Ureter (tissue), 1 donor: ENCODE results near the gene TRIM29. TPM values are rescaled to one million over a fixed set of nuclear protein-coding genes. Genes with fewer than 3 reads are reported as not detected.
"Not testable (repeated sequence)": the region's sequence is repeated elsewhere in the genome, so short reads cannot be mapped to it uniquely, and the experiment has no call there.

ENCODE experiments used
- DNase-seq: peaks from one replicate; pipeline ENCODE4 v3.0.0-alpha.2; 2020; ENCODE audit warnings: low spot score
- total RNA-seq: library from RNA; stranded (reverse); gene quantifications from one replicate; pipeline ENCODE4 v1.2.4, GENCODE V29; 2023
- donor health status: DM: yes; HTN: yes; CAD: no.

TRIM29 gene, protein sequence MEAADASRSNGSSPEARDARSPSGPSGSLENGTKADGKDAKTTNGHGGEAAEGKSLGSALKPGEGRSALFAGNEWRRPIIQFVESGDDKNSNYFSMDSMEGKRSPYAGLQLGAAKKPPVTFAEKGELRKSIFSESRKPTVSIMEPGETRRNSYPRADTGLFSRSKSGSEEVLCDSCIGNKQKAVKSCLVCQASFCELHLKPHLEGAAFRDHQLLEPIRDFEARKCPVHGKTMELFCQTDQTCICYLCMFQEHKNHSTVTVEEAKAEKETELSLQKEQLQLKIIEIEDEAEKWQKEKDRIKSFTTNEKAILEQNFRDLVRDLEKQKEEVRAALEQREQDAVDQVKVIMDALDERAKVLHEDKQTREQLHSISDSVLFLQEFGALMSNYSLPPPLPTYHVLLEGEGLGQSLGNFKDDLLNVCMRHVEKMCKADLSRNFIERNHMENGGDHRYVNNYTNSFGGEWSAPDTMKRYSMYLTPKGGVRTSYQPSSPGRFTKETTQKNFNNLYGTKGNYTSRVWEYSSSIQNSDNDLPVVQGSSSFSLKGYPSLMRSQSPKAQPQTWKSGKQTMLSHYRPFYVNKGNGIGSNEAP
- 192 TPM for total RNA-seq

GRCh38 chr11:120137611-120138521 lies at the start of gene TRIM29:
Gene TRIM29 (minus strand): TSS chr11:120138113. CDS start chr11:120138031, 82 bp downstream.
- DNase-seq = peak; percentile 88

GRCh38 chr11:120186774-120187591 lies 49.1 kb upstream of the TRIM29 start:
- no peak for DNase-seq

GRCh38 chr11:120186456-120186773 lies 48.5 kb upstream of the TRIM29 start:
- DNase-seq = peak; percentile 36

DNA sequence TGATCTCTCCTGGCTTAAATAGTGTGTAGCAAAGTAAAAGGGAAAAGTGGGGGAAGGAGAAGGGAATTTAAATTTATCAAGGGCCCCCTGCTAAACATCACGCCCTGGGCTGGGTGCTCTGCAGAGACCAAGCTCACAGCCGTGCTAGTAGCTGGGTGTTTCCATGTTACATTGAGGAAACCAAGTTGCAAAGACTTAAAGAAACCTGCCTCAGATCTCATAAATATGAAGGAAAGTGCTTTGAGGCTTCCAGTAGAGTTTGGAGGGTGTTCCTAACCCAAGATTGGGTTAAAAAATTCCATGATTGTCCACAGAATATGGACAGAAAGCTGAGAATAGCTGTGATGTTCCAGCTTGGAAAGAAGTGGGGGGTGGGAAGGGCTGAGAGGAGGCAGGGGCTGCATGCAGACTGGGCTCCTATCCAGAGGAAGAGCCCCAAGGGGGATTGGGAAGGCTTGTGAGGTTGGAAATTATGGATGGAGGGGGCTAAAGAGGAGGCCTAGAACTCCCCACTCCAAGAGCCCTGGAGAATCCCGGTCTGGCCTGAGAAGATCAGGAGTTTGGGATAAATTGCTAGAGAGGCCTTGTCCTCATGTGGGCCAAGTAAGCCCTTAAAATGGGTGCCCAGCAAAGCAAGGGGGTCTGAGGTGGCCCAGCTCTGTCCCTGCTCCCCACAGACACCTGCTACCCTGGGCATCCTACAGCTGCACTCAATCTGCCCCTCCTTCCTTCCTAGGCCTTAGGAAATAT lies 48.0 kb upstream of the TRIM29 start:
- DNase-seq = peak; percentile 30

DNA sequence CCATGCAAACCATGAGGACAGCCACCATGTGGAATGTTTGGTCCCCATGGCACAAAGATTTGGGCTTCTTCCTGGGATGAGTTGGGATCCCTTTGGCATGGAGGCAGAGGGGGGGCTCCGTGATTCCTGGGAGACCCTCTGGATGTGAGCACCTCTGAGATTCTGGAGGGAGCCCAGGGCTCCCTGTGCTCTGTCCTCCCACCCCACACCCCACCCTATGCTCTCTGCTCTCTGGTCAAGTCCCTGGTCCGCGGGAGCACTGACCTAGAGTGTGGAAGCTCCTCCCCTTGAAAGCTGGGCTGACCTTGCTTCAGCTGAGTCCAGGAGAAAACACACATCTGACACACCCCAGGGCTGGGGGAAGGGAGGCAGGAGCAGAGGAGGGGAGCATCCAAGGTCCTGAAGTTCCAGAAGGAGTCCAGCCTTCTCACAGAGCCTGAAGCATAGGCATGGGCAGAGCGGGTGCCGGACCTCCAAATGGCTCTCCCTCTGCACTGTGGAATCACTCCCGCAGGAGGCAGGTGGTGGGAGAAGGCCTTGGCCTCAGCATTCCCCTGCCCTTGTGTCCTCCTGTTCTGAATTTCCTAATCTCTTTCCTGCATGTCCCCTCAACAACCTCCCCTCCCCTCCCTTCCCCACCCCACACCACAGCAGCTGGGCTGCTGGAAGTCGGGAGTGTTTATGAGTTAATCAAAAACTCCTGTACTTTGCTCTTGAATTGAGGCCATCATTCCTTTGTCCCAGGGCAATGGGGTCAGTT lies 47.2 kb upstream of the TRIM29 start:
- DNase-seq = peak; percentile 53

GRCh38 chr11:120184371-120184945 lies 46.5 kb upstream of the TRIM29 start:
- DNase-seq = peak; percentile 49

- DNase-seq = peak; percentile 41
These were observed 45.8 kb upstream of the TRIM29 start for GRCh38 chr11:120183701-120184141.

GRCh38 chr11:120182790-120183491 lies 45.0 kb upstream of the TRIM29 start:
- DNase-seq = peak; percentile 42

DNA sequence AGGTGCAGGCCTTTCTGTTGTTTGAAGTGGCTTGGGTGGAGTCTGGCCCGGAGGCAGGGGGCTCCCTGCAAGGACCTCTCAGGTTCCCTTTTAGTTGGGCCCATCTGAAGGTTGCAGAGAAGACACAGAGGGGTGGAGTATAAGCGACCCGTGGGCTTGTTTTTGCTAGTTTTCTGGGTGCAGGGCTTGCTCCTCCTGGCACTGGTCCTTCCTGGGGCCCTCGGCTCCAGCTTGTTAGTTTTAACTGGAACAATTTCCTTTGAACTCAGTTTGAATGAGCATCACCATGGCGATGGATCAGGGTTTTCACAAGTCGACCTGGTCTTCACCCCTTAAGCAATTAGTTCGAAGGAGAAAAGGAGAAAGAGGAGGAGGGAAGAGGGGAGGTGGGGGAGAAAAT lies 44.5 kb upstream of the TRIM29 start:
- DNase-seq = peak; percentile 23

DNA sequence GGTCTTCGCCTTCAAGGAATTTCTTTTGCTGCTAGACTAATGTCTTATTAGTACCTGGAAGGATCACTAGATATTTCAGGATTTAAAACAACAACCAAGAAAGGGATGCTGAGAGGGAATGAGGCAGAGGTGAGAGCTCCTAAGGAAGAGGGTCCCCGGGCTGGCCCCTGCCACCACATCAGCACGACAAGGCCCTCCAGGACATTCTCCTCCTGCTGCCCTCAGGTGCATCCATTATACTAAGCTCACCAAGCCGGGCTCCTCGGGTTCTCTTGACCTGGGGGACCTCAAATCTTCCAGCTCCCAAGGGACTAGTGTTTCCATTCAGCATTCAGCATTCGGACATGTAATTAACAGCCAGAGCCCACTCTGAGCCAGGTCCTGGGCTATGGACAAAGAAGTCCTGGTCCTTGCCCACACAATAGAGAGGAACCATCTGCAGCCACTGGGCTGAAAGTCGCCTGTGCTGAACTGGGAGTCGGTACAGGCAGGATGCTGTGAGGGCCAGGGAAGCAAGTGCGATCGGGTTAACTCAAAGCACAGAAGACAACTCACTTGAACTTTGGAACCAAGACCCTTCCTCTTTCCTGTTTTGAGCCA lies 43.6 kb upstream of the TRIM29 start:
- no peak for DNase-seq

GRCh38 chr11:120180551-120181232 lies 42.8 kb upstream of the TRIM29 start:
- DNase-seq = no peak

DNA sequence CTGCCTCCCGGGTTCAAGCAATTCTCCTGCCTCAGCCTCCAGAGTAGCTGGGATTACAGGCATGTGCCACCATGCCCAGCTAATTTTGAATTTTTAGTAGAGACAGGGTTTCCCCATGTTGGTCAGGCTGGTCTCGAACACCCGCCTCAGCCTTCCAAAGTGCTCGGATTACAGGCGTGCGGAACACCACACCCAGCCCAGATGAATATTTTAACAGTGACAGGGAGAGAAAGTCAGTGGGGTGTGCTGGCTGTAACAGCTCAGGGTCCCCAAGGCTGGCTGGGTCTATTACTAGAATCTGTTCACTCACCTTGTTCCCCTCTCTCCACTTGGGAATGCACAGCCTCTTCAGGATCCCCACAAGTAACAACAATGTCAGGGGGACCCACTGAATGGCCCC lies 42.1 kb upstream of the TRIM29 start:
- not testable (repeated sequence) for DNase-seq

DNA sequence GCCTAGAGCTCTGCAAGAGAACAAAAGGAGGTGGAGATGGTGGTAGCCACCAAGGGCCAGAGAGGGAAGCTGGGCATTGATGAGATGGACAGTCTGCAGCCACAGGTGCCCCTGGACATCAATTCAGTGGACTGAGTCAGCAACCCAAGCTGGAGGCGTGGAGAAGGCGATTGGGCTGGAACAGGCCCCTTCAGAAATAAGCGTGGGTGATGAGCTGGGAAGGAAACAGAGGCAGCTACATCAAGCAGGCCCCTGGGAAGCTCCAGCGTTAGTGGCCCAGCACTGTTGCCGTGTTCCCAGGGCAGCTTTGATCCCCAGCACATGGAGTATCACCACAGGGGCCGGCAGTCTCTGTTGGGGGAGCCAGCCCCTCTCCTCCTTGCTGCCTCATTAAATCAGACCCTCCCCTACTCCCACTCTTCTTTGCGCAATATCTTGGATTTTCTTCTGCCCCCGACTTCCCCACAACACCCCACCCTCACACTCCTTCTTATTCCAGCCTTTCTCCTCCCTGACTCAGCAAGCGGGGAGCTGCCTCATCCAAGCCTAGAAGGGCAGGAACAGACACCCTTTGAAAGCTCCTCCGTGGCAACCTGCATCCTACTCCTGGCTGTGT lies 41.3 kb upstream of the TRIM29 start:
- no peak for DNase-seq

DNA sequence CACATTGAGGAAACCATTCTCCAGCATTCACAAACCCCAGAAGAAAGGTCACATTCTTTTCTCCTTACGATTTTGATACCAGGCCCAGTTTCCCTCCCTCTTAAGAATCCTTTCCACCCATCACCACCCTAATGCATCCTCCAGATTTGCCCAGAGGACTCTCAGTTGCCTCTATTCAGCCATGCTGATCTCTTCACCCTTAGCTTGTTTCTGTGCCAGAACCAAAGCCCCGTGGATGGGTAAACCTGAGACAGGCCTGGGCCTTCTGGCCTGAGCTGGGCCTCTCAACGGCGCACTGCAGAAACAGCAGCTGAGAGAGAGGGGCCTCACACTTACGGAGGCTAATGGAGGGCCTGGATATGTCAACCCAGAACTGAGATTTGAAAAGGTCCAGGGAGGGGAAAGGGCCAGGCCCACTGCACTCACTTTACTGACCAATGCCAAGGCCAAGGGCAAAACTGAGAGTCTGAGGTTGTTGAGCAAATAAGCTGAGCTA lies 40.7 kb upstream of the TRIM29 start:
- no peak for DNase-seq

- DNase-seq = no peak
These were observed 37.0 kb upstream of the TRIM29 start for GRCh38 chr11:120174866-120175265.

- peak; percentile 33 for DNase-seq
These were observed 35.9 kb upstream of the TRIM29 start for GRCh38 chr11:120173807-120174206.

DNA sequence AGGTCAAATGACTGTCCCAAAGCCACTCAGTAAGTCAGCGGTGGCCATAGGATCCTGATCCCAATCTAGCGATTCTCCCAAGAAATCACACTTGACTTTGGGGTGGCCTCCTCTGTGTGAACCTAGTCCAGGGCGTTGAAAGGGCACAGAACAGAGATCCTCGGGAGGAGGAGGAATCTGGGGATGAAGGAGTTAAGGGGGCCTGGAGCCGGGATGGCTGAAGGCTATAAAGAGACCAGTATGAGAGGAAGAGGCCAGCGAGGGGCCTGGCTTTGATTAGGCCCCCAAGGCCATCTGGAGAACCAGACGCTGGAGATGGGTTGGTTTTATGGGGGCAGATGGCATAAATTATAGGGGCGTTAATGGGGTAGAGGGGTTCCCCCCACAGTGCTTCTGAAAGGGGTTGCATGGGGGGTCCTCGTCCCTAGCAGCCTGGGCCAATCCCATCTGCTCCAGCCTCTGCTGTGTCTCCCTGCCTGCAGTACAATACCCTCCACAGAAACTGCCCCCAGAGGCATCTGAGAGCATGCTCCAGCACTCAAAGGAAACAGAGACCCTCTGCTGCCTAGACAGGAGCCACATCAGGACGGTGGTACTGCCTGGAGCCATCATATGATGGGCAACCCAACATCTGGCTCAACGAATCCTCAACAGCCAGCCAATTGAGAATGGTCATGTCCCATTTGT lies 35.2 kb upstream of the TRIM29 start:
- no peak for DNase-seq
